HG03442 (cell line): ENCODE results near the gene BRINP2.

Experiments used
- ATAC-seq: cut with Tn5 transposase; IDR thresholded peaks from one replicate; pipeline ENCODE4 v1.9.1; 2021; ENCODE audit warnings: mild to moderate bottlenecking, moderate library complexity; ENCODE audit not compliant: unreplicated experiment

BRINP2 gene

DNA sequence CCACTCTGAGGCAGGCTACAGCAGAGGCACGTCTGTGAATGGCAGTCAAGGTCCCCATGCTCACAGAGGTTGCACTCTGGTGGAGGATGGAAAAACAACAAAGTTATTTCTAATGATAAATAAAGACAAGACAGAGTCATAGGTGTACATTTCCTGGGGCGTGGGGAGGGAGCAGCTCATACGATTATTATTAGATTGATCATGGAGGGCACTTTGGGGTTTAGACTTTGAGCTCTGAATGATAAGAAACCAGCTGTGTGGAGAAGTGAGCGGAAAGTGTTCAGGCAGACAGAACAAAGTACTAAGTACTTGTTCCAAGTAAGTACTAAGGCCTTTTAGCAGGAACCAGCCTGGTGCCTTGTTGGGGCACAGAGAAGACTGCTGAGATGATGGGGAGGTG, 86.8 kb downstream of the BRINP2 start:
- no peak for ATAC-seq

DNA sequence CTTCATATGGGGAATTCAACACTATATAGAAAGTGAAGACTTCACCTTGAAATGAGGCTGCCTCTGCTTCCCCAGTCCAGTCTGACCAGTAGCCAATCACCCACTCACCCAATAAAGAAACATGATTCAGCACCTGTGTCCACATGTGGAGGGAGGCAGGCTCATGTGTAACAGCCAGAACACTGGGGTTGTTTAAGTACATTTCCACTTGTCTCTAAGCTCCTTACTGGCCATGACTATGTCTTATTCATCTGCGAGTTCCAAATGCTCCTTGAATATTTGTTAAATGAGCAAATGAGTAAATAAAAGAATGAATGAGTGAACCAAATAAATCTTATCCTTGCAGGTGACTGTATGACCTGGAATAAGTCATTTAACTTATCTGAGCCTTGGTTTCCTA, 100.1 kb downstream of the BRINP2 start:
- no peak for ATAC-seq

DNA sequence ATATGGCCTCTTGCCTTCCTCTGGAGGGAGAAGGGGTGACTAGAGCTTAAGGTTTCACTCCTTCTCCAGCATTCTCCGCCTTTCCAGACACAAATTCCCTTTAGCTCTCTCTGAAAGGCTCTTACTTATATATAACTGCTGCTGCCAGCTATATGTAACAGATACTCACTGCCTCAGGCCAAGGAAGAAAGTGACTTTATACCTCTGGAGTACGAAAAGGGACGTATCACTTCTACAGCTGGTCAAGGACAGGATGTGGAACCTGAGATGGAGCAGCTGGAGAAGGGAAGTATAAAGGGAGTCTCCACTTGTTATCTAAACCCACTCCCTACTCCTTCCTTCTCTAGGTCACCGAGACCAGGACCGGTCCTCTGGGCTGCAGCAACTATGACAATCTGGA, 102.4 kb downstream of the BRINP2 start:
- ATAC-seq: no peak

DNA sequence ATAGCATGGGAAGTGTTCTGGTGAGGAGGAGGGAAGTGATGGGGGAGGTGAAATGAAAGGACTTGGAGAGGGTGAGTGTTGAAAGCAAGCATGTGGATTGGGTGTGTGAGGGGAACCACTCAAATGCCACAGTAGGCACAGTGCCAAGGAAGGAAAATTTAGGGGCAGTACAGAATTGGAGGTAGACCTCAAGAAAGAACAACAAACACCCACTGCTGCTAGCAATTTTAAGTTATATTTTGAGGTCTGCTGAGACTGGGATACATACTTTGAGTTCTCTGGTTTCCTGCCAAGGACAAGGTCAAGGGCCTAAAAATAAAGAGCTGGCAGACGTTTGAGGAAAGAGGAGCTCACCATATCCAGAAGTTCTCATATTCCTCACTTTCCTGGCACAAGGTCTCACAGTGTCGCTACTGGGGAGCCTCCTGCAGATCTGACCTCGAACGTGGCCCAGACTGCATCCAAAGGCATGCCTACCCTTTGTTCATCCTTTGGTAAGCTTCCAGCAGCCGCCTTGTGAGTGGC, 104.0 kb downstream of the BRINP2 start:
- no peak for ATAC-seq

DNA sequence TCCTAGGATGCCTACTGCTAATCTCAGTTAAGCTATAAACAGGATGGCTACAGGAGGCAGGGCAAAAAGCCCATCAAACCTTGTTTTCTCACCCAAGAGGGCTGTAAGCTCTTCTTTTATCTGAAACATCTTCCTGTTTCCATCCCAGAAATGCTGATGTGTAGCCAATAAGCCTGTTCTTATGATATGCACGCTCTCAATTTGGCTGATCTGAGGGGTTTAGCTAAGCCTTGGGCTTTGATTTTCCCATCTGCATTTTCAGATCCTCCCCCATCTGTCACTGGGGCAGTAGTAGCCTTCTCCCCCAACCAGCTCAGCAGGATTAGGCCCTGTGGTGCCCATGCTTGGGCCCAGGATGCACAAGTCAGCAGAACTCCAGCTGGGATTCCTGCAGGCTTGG, 105.0 kb downstream of the BRINP2 start:
- ATAC-seq: no peak

DNA sequence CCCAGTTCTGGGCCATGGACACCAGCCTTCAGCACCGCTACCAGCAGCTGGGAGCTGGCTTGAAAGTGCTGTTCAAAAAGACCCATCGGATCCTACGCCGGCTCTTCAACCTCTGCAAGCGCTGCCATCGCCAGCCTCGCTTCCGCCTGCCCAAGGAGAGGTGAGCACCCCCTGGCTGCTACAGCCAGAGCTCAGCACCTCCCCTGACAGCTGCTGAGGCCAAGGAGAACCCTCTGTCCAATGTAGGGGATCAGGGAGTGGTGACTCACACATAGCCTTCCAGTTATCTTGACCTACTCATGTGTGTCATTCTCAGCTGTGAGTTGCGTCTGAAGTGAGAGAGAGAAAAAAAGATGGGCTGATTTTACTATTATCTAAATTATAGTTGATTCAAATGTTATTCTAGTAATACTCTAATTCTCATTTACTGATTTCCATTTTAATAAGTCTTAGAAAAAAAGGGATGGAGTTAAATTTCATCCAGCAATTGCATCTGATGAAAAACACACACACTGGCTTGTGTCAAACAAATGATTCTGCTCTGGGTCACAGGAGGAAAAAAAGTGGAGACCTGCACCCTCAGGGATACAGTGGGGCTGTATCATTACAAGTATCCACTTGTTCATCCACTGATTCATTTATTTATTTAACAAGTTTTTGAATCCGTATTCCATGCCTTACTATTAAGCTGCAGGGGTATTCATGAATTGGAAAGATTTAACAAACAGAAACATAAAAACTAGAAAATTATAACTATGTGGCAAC, 108.0 kb downstream of the BRINP2 start:
- ATAC-seq: no peak

DNA sequence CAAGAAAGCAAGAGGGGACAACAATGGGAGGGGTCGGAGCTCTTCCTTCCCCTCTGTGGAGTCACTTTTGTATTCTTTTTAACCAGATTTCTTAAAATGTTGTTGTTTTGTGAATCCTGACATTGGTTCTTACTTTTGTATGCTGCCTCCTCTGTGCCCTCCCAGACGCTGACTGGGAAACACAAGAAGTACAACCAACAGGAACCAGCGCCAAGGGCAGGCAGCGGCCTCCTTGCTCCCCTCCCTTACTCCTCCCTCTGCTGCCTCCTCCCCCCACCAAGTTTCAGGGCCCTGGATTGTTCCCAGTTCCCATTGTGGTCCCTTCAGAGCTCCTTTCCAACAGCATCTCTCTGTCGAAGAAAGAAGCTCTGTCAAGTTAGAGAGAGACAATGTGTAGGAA, 111.1 kb downstream of the BRINP2 start:
- no peak for ATAC-seq

DNA sequence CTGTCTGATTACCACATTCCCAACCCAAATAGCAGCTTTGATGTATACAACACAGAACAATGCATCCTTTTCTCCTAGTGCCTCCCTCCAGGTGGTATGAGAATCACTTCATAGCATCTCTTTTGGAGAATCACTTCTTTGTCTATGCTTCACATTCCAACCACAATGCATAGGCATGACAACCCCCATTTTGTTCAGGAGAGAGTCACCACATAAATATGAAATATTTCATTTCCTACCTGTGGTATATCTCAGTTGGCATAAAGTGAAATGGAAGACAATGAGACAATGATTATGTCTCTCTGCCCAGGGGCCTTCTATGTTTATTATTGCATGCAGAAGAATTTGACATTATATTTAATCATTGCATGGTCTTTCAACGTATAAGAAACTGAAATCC, 112.2 kb downstream of the BRINP2 start:
- no peak for ATAC-seq

DNA sequence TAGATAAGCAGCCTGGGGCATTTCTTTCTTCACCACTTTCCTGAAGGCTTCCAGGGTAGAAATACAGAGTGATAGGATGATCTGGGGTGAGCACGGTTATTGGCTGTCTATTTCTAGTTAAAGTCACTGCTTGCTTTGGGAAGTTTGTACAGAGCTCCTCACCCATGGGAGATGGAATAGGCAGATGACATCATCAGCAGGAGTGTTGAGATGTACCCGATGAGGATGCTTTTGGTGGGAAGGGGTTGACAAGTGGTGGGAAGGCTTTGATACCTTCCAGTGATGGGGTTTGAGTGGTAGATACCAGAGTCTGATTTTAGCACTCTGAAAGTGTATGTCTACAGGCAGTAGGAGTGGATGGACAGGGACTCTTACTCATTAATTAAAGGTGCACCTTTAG, 112.6 kb downstream of the BRINP2 start:
- ATAC-seq: no peak

DNA sequence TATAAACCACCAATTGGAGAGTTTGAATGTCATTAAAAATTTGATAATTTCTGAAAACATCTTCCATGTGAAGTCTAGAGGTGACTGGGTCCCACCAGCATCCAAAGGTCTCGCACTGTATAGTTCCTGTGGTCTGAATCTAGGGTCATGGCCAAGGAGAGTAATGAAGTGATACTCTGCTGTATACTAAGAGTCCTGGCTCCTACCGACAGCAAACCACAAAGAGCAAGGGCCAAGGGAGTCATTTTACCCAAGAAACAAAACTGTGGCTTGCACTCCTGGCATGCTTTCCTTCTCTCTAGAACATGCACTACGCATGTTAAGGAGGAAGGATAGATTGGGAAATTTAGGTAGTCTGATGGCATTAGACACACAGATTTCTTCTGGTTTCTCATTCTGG, 115.6 kb downstream of the BRINP2 start:
- no peak for ATAC-seq

DNA sequence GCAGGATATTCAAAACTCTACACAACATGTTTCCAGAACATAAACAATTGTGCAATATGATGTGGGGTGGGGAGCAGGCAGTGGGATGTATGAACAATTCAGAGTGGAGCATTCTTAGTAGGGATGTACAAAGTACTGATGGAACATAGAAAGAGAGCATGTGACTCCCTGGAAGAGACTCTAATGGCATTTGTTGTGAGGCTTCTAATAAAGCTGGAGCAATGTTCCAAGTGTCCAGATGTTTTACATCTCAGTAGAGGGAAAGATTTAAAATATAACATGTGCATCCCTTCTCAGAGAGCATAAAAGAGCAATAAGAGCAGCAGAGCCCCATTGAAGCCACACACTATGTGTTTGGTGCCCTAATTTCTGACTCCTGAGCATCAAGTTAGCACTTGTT, 116.5 kb downstream of the BRINP2 start:
- ATAC-seq: no peak

DNA sequence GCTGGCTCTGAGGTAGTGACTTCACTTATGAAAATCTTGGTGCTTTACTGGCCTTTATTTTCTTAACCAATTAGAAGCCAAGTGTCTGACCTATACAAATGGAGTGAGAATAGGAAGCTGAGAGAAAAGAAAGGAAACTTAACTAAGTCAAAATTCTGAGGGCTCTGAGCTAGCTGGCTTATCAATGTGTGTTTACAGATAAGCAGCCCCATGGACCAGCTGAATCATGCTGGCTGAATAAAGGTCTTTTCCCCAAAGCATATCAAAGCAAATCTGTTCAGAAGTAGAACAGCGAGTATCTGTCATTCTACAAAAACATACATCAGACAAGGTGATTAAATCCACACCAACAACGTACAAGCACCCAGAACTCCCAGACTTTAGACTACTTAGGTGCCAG, 117.2 kb downstream of the BRINP2 start:
- no peak for ATAC-seq

DNA sequence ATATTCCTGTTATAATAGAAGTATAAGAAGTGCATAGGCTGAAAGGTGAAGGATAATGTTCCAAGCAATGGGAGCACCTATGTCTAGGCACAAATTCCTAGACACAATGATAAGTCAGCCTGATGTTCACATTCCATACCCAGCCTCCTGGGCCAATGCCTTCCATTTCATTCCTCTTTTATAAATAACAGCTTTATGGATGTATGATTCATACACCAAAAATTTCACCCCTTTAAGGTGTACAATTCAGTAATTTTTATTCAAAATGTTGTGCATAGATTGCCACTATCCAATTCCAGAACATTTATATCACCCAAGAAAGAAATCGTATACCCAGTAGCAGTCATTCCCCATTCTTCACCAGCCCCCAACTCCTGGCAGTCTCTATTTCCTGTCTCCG, 118.8 kb downstream of the BRINP2 start:
- ATAC-seq: no peak

DNA sequence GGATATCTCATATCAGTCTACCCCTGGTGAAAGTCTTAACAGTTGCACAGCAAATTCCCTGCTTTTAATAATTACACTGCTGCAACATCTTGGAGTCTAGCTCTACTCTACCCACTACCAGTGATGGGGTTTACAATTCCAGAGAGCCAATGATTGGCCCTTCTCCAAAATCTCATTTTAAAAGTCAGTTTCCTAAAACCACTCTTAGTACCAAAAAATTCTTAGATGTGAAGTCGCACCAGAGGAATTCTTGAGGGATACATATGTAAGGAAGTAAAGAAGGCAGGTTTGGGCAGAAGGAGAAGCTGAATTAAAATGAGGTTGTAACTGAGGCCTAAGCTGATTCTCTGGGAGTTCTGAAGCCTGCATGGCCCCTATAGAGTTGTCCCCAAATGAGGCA, 129.7 kb downstream of the BRINP2 start:
- no peak for ATAC-seq

DNA sequence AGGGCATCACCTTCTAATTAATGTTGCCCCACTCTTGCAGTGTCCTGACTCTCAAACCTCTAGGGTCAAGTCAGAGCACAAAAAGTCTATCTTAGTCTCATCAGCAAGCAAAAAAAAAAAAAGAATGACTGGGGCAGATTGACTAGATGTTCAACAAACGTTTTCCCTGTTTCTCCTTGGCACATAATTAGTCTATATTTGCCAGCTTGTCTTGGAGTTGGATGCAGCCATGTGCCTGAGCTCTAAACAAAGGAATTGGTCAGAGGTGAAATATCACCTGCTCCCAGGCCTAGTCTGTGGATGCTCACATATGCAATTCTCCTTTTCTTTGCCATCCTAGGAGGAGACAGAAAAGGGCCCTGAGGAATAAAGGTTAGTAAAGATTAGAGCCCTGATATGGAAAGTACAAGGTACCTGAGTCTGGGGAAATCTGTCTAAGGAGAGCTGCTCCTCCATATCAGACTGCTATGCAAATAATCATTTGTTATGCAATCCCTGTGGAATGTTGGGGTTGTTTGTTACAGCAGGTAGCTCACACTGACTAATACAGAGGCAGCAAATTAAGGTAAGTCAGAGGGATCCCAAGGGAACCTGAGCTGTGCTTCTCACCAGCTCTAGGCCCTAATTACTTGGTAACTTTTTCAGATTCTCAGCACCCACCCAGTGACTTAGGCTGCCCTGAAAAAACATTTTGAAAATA, 130.8 kb downstream of the BRINP2 start:
- no peak for ATAC-seq

DNA sequence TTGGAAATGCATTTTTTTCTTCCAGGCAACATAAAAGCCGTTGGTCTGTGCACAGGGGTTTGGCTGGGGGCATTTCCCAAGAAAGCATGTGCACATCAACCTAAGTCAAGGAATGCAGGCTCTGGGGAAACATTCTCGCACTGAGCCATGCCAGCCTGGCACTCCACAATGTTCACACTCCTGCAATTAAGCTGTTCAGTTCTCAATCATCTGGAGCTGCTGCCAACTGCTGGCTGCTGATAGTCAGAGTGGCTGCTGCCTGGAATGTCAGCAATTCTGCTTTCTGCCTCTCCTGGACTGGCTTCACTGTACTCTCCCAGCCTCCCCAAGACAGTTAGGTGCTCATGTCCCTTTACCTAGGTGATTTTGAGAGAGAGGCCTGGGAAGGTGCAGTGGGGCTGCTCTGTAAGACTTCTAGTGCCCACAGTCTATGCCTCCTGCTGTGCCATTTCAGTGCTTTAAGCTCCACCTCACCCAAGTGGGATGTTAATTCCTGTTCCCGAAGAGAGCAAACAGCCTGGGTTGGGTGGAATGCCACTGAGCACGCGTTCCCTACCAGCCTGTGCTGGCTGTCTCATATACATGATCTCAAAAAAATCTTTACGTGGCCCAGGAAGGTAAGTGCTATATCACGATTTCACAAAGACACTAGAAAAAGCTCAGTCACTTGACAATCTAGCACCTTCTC, 131.7 kb downstream of the BRINP2 start:
- ATAC-seq: no peak

DNA sequence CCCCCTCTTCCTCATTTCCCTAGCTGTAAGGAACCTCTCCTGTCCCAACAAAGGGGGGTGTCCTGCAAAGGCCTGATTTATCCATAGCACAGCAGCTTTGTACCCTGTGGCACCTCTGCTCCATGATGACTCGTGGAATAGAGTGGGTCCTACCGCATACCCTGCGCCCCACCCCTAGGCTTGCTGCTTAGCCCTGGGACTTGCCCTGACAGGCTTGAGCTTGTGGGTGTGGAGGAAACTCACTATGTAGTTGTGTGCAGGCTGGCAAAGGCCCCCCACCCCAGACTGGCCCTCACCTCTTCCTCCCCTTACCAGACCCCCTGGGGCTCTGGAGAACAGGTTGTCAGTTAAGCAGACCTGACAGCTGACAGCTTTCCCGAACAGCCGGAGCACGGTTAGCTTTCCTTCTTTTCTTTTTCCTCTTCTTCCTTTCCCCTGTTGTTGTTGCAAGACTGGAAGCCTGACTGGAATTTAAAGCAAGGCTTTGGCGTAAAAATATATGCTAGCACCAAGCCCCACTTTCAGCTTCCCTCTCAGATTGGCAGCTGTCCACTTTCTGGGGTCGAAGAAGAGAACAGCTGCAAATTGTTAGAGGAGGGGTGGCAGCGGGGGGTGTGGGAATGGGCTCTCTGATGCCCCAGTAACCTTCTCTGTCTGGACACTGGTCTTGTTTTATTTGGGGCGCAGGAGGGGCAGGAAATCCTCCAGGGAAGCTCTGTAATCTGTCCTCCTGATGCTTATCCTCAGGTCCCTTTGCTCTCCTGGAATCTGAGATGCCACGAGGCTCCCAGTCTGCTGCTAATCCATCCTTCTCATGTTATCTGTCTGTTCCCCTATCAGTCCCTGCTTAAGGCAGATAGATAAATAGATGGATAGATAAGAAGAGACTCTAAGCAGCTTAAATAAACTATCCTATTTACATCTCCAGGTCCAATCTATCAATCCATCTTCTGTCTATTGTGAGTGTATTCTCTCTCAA, 134.6 kb downstream of the BRINP2 start:
- no peak for ATAC-seq

DNA sequence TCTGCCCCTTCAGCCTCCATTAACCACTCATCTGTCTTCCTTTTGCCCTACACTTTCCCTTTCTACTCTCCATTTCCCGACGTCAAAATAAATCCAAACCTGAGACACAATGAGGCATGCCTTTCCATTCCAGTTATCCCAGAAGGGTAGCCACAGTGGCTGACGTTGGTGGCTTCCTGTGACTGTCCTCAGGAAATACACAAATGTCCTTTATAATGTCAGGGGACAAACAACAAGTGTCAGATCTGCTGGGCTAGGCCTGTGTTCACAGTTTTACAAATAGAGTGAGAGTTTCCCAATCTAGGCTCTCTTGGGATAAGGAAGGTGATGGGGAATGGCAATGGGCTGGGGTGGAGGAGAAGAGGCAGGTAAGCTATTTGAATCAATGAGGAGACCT, 135.3 kb downstream of the BRINP2 start:
- no peak for ATAC-seq

DNA sequence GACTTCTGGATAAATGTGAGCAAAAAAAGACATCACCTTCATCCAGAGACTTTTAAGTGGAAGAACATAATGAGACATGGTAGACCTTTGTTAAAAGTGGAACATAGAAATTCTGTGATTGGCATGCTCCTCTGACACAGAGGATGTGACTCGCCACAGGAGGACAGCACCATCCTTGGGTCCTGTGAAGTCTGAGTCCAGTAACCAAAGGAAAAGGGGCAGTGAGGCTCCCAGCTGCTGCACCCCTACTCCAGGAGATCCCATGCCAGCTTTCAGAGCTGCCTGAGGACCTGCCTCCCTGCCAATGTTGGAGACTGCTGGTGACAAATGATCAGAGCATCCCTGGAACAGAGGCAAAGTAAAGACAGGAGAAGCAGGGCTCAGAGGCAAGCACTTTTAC, 136.2 kb downstream of the BRINP2 start:
- ATAC-seq: no peak

DNA sequence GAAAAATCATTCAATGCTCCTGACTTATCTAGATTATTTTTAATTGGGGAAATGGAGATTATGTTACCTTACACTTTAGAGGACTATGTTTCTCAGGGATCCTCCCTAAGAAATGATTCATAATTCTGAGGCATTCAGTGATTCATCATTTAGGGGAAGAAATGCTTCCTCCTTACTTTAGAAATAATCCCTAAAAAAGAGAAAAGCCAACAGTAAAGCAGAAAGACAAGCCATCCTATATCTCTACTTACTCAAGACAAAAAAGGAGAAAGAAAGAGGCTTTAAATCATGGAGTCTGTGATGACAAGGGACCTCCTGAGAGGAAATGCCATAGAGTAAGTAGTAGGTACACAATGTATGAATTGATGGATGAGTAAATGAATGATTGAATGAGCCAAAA, 137.0 kb downstream of the BRINP2 start:
- no peak for ATAC-seq

DNA sequence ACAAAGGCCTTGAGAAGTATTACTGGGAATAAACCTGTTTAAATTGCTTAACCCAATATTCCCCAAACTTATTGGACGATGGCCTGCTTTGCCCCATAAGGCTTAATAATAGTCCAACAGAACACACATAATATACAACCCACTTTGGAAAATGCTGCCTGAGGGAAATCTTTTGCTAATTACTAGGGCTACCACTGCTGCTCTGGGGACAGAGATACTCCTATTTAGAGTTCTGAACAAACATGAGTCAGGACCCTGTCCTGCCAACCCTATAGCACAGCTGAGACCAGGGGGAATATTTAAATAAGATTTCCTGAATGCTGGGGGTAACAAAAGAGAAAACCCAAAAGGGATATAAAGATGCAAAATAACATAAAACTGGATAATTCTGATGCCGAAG, 139.1 kb downstream of the BRINP2 start:
- ATAC-seq: no peak
